Activated CD4-positive, alpha-beta memory T cell treated with anti-CD3 and anti-CD28 coated beads, Interleukin-2, amount 10 ng/mL, durations not matched to agents 7 days and 5 days (primary cell): ENCODE results near the gene SGSH. TPM values are rescaled to one million over a fixed set of nuclear protein-coding genes. Genes with fewer than 3 reads are reported as not detected.

ENCODE experiments used
- CTCF ChIA-PET: fragments of 350-600 bp; sonication (Branson Sonifier 250); formaldehyde crosslinking; loops from one replicate; lab custom pipeline; 2021; ENCODE audit warnings: antibody characterized with exemption, inconsistent platforms; lab: Charles Lee
- POLR2A ChIA-PET: fragments of 350-600 bp; sonication (Branson Sonifier 250); formaldehyde crosslinking; loops from one replicate; lab custom pipeline; 2021; ENCODE audit warnings: antibody characterized with exemption; lab: Charles Lee
- DNase-seq: peaks from one replicate; pipeline ENCODE4 v3.0.0-alpha.2; 2020
- H3K27ac Mint-ChIP-seq: one replicate; pipeline ENCODE4 v1.8.0; 2021; ENCODE audit warnings: mild to moderate bottlenecking, mixed read lengths
- H3K27me3 Mint-ChIP-seq: one replicate; pipeline ENCODE4 v1.8.0; 2021; ENCODE audit warnings: mixed read lengths
- H3K36me3 Mint-ChIP-seq: one replicate; pipeline ENCODE4 v1.8.0; 2021; ENCODE audit warnings: low read depth, mixed read lengths
- H3K4me1 Mint-ChIP-seq: one replicate; pipeline ENCODE4 v1.8.0; 2021; ENCODE audit warnings: mixed read lengths
- H3K4me3 Mint-ChIP-seq: one replicate; pipeline ENCODE4 v1.8.0; 2021; ENCODE audit warnings: mild to moderate bottlenecking, mixed read lengths
- H3K9me3 Mint-ChIP-seq: one replicate; pipeline ENCODE4 v1.8.0; 2021; ENCODE audit warnings: mixed read lengths
- total RNA-seq, 2 experiments: library from RNA; stranded (reverse); gene quantifications; one replicate each; pipeline ENCODE4 v1.2.3, GENCODE V29; 2021

SGSH gene
- total RNA-seq, 2 experiments from 2014 or later = 56.5 to 61.1 TPM

DNA sequence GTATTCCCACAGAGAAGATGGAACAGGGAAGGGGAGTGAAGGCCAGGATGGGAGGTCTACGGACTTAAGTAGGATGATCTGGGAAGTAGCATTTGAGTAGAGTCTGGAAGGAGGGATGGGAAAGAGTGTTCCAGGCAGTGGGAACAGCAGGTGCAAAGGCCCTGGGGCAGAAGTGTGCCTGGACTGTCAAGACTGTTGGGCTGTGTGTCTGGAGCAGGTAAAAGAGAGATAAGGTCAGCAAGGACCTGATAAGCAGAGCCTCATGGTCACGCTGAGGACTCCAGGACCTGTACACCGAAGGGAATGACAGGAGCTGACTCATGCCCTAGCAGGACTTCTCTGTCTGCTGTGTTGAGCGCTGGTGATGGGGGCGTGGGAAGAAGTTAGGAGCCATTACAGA, 51.0 kb downstream of the SGSH start:
- CTCF ChIA-PET = no interaction called here

DNA sequence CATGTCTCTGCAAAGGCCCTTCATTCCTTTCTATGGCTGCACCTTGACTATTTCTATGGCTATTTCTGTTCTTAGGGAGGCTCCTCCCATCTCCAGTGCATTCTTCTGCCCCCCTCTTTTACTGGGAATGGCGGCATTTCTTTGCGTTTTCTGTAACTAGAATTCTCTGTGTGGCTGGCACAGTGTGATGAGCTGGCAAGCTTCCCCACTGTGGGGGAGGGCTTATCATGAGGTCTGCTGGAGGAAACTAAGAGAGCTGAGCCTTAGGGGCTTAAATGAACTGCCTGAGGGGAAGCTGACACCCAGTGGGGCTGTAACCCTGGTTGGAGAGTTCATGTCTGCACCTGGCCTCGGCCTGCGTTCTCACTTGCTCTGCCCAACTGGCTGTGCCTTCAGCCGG, 51.8 kb downstream of the SGSH start:
- Mint-ChIP-seq H3K9me3 (no peaks in the 10 kb centered on the region), H3K27me3 (peaks cover 14% of the 10 kb centered on the region), H3K4me1 (no peaks in the 10 kb centered on the region), H3K36me3 (no peaks in the 10 kb centered on the region), H3K4me3 (no peak overlapping the region), H3K27ac (no peak overlapping the region)
- POLR2A ChIA-PET = no interaction called here
- no peak for DNase-seq
- CTCF ChIA-PET = no interaction called here

More for the DNA sequence above, 51.0 kb downstream of the SGSH start:
- DNase-seq = no peak
- no peaks in the 10 kb centered on the region for H3K4me1 Mint-ChIP-seq
- no peak overlapping the region for H3K4me3 Mint-ChIP-seq
- POLR2A ChIA-PET = no interaction called here
- no peak overlapping the region for H3K27ac Mint-ChIP-seq
- H3K36me3 Mint-ChIP-seq = no peaks in the 10 kb centered on the region
- no peaks in the 10 kb centered on the region for H3K9me3 Mint-ChIP-seq
- H3K27me3 Mint-ChIP-seq = peaks cover 13% of the 10 kb centered on the region

DNA sequence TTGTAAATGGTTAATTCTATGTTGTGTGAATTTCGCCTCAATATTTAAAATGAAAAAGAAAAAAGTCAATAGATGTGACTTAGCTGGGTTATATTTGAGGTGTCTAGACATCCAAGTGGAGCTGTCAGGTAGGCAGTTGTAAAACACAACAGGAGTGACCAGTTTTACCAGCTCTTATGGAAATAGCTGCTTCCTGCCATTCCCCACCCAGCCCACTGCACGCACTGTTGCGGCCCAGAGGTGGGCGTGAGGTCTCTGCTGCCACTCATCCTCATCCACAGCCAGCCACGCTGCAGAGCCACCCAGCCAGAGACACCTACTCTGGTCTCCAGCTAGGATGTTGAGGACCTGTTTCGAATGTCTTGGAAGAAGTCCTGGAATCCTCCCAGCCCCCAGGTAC, 53.7 kb downstream of the SGSH start:
- H3K27me3 Mint-ChIP-seq = peaks cover 20% of the 10 kb centered on the region
- no peaks in the 10 kb centered on the region for H3K9me3 Mint-ChIP-seq
- POLR2A ChIA-PET = no interaction called here
- H3K36me3 Mint-ChIP-seq = no peaks in the 10 kb centered on the region
- no peaks in the 10 kb centered on the region for H3K4me1 Mint-ChIP-seq
- CTCF ChIA-PET = no interaction called here
- H3K27ac Mint-ChIP-seq = no peak overlapping the region
- DNase-seq = no peak
- no peak overlapping the region for H3K4me3 Mint-ChIP-seq

DNA sequence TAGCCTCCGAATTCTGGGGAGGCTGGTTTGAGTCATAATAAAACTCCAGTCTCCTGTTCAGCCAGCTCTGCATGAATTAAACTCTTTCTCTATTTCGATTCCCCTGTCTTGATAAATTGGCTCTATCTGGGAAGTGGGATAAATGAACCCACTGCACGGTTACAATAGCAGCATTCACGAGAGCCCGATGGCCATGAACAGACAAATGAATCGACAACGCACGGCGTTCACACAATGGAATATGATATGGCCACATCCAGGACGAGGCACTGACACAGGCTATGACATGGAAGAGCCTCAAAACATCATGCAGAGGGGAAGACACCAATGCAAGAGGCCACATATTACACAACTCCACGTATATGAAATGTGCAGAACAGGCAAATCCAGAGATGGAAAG, 55.9 kb downstream of the SGSH start:
- POLR2A ChIA-PET = no interaction called here
- Mint-ChIP-seq H3K9me3 (no peaks in the 10 kb centered on the region), H3K27me3 (peaks cover 32% of the 10 kb centered on the region), H3K36me3 (no peaks in the 10 kb centered on the region), H3K4me3 (no peak overlapping the region), H3K27ac (no peak overlapping the region), H3K4me1 (peaks cover 2% of the 10 kb centered on the region)
- CTCF ChIA-PET = no interaction called here
- no peak for DNase-seq

DNA sequence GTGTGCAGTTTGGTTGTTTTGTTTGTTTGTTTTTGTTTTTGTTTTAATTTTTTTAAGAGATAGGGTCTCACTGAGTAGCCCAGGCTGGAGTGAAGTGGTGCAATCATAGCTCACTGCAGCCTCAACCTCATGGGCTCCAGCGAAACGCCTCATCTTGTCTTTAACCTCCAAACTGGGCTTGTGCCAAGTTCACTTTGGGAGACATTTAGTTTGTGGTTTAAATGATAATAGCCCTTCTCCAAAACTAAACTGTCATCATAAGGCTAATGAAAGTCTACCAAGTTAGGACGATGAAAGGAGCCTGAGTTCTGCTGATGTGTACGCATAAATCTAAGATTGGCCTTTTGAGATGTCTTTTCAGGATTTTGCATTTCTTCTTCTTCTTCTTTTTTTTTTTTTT, 56.8 kb downstream of the SGSH start:
- H3K27me3 Mint-ChIP-seq = peaks cover 29% of the 10 kb centered on the region

DNA sequence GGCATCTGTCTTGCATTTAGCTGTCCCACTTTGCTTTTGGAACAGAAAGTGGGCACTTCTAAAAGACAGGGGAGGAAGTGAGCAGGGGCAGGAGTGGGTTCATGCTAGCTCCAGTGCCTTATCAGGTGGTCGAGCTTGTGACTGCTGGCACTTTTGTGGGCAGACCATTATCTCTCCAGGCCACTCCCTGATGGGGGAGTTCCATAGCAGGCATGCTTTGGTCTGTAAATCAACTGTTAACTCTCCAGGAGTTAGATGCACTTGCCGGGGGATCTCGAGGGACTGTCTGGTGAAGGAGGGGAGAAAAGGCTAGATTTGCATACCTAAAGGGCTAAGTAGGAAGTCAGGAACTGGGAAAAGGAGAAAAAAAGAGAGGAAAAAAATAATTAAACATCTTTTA, 59.6 kb downstream of the SGSH start:
- no peak overlapping the region for H3K27ac Mint-ChIP-seq
- peaks cover 2% of the 10 kb centered on the region for H3K4me1 Mint-ChIP-seq
- DNase-seq = no peak
- H3K36me3 Mint-ChIP-seq = peaks cover 4% of the 10 kb centered on the region
- ChIA-PET POLR2A (no interaction called here), CTCF (no interaction called here)
- H3K9me3 Mint-ChIP-seq = peaks cover 6% of the 10 kb centered on the region
- peaks cover 26% of the 10 kb centered on the region for H3K27me3 Mint-ChIP-seq
- H3K4me3 Mint-ChIP-seq = no peak overlapping the region

More for the DNA sequence above, 56.8 kb downstream of the SGSH start:
- no peaks in the 10 kb centered on the region for H3K36me3 Mint-ChIP-seq
- ChIA-PET CTCF (interaction anchor here (0.9 to 1.0 kb wide), 2 partner anchors 62 to 88 kb away, joined by 3 read pairs; partner anchors contain the start of gene GAA), POLR2A (no interaction called here)
- DNase-seq = no peak
- peaks cover 2% of the 10 kb centered on the region for H3K4me1 Mint-ChIP-seq
- no peak overlapping the region for H3K27ac Mint-ChIP-seq
- H3K9me3 Mint-ChIP-seq = no peaks in the 10 kb centered on the region
- no peak overlapping the region for H3K4me3 Mint-ChIP-seq

Other genes with a start within 250 kb of the SGSH start
- gene TBC1D16, start 184.5 kb downstream of the SGSH start, total RNA-seq = under 1 TPM; 0.63 TPM
- not detected for gene CCDC40, start 183.7 kb downstream of the SGSH start, total RNA-seq
- gene GAA, start 118.8 kb downstream of the SGSH start, total RNA-seq = 10 to 100 TPM; 16.0 to 18.7 TPM
- 100 to 1,000 TPM; 109 to 115 TPM for gene EIF4A3, start 73.2 kb downstream of the SGSH start, total RNA-seq
- not detected for gene CARD14, start 50.3 kb downstream of the SGSH start, total RNA-seq
- gene SLC26A11, start 94 bp upstream of the SGSH start, total RNA-seq = 10 to 100 TPM; 16.0 to 20.0 TPM
- gene RNF213, start 40.5 kb upstream of the SGSH start, total RNA-seq = 100 to 1,000 TPM; 787 to 849 TPM
- gene ENDOV, start 194.8 kb upstream of the SGSH start, total RNA-seq = 10 to 100 TPM; 14.2 to 16.2 TPM